HepG2 (cell line): ENCODE results near the gene OGFOD3. TPM values are rescaled to one million over a fixed set of nuclear protein-coding genes. Genes with fewer than 3 reads are reported as not detected.
A peak's percentile ranks its signal among the peaks of the same experiment; 100 is the strongest.

Experiments used
- ATAC-seq: fragments of 200-7000 bp; cut with Tn5 transposase; 3 replicates; pipeline ENCODE4 v1.9.1; 2020; ENCODE audit warnings: mild to moderate bottlenecking, moderate library complexity
- BruUV-seq: library from RNA; stranded (reverse); fragments of 400-500 nt; replicated peaks from 2 replicates; lab custom pipeline; 2021; lab: Mats Ljungman, UMichigan
- CTCF ChIA-PET: fragments of 300-600 bp; formaldehyde crosslinking; extraction: SDS; loops from one replicate; lab custom pipeline; 2021; ENCODE audit warnings: low total read pairs, inconsistent platforms, low intra/inter-chr PET ratio; lab: Yijun Ruan, JAX
- POLR2A ChIA-PET: fragments of 350-600 bp; sonication (Branson Sonifier 250); formaldehyde crosslinking; loops from one replicate; lab custom pipeline; 2020; ENCODE audit warnings: antibody characterized with exemption, inconsistent platforms; lab: Yijun Ruan, JAX
- DNase-seq: peaks from one replicate; pipeline ENCODE4 v3.0.0-alpha.2; 2015; ENCODE audit warnings: low spot score
- FAIRE-seq: peaks from 3 replicates; lab custom pipeline; 2011; peaks lifted over from hg19 to GRCh38; lab: Jason Lieb, UNC
- H2AFZ ChIP-seq: one replicate; pipeline ENCODE4 v1.6.1; 2011; ENCODE audit warnings: low read length, inconsistent platforms
- H3K27ac ChIP-seq: fragments of 300-600 bp; 3 replicates; pipeline ENCODE4 v1.8.0; 2011; ENCODE audit warnings: mixed run types, mild to moderate bottlenecking, mixed read lengths, low read length, inconsistent platforms; ENCODE audit not compliant: insufficient read depth; ENCODE audit errors: extremely low read length
- H3K27me3 ChIP-seq, 2 experiments: fragments of 200-600 bp in 1 of 2; 2 replicates in 1 of 2; 3 replicates in 1 of 2; pipeline versions ENCODE4 v1.6.0 to v1.8.0; 2011; ENCODE audit warnings: low read length in 2 of 2, mild to moderate bottlenecking in 2 of 2, moderate library complexity in 2 of 2, inconsistent platforms in 1 of 2; ENCODE audit not compliant: insufficient read depth in 2 of 2, control insufficient read depth in 1 of 2
- H3K36me3 ChIP-seq, 2 experiments: fragments of 200-600 bp in 1 of 2; replicated peaks in 1 of 2; 2 replicates in 1 of 2; 3 replicates in 1 of 2; pipeline versions ENCODE4 v1.5.1 to v1.8.0; 2011; ENCODE audit warnings: low read length in 2 of 2, inconsistent platforms in 1 of 2; ENCODE audit not compliant: insufficient read depth in 2 of 2, control insufficient read depth in 1 of 2
- H3K4me1 ChIP-seq: 2 replicates; pipeline ENCODE4 v1.5.1; 2012; ENCODE audit warnings: low read length, inconsistent platforms; ENCODE audit not compliant: insufficient read depth
- H3K4me2 ChIP-seq: 2 replicates; pipeline ENCODE4 v1.6.0; 2011; ENCODE audit warnings: low read depth, low read length, inconsistent platforms
- H3K4me3 ChIP-seq, 3 experiments: fragments of 200-600 bp in 1 of 3; sonication (generic), shearing (Covaris generic) in 1 of 3; replicated peaks in 1 of 3; 2 replicates each; pipeline ENCODE4 v1.5.1; 2011 to 2016; ENCODE audit warnings: low read length in 3 of 3, inconsistent platforms in 2 of 3, low read depth in 2 of 3, mild to moderate bottlenecking in 2 of 3, control low read depth in 1 of 3, mixed read lengths in 1 of 3; ENCODE audit not compliant: insufficient read depth in 1 of 3
- H3K79me2 ChIP-seq: one replicate; pipeline ENCODE4 v1.6.1; 2011; ENCODE audit warnings: low read length, inconsistent platforms; ENCODE audit not compliant: insufficient read depth
- H3K9ac ChIP-seq: 2 replicates; pipeline ENCODE4 v1.6.0; 2011; ENCODE audit warnings: mild to moderate bottlenecking, low read depth, low read length, inconsistent platforms; ENCODE audit not compliant: insufficient read depth
- H3K9me3 ChIP-seq: 2 replicates; pipeline ENCODE4 v1.5.1; 2012; ENCODE audit warnings: mild to moderate bottlenecking, low read length
- H4K20me1 ChIP-seq: 2 replicates; pipeline ENCODE4 v1.6.0; 2011; ENCODE audit warnings: inconsistent platforms, mild to moderate bottlenecking, low read length, moderate library complexity; ENCODE audit not compliant: insufficient read depth
- AGO2 ChIP-seq: fragments of 200-400 bp; formaldehyde crosslinking; optimal IDR thresholded peaks from 2 replicates; pipeline ENCODE3; 2017; ENCODE audit warnings: mild to moderate bottlenecking, low read depth, low read length, moderate library complexity
- BORCS8-MEF2B ChIP-seq: sonication (generic); formaldehyde crosslinking; IDR thresholded peaks from 2 replicates; pipeline ENCODE4 v1.8.0; 2022; ENCODE audit warnings: mild to moderate bottlenecking, missing genetic modification reagents
- GFI1 ChIP-seq: sonication (generic); formaldehyde crosslinking; IDR thresholded peaks from 2 replicates; pipeline ENCODE4 v1.5.0; 2020; ENCODE audit warnings: missing genetic modification reagents, mild to moderate bottlenecking, borderline replicate concordance
- JUN ChIP-seq: sonication (generic); formaldehyde crosslinking; IDR thresholded peaks from 2 replicates; pipeline ENCODE4 v1.4.0; 2020; ENCODE audit warnings: mild to moderate bottlenecking, missing genetic modification reagents
- NFATC3 ChIP-seq: sonication (generic); formaldehyde crosslinking; IDR thresholded peaks from 2 replicates; pipeline ENCODE4 v1.5.1; 2020; ENCODE audit warnings: mild to moderate bottlenecking, missing genetic modification reagents
- ZNF12 ChIP-seq: sonication (generic); formaldehyde crosslinking; IDR thresholded peaks from 2 replicates; pipeline ENCODE4 v1.5.0; 2020; ENCODE audit warnings: missing genetic modification reagents
- WGBS: methylation state at CpG from one replicate; pipeline ENCODE4 v1.1.6; 2017; ENCODE audit warnings: low lambda C conversion rate; 5-methylcytosine and 5-hydroxymethylcytosine counted together
- in situ Hi-C: cut with HindIII; loops from 2 replicates; pipeline ENCODE4 v1.10.0; 2017; ENCODE audit warnings: low pct_unique_long_range_greater_than_20kb; ENCODE audit not compliant: extremely low pct_ligation_motif_present
- intact Hi-C: fragments of 100-400 bp; cut with micrococcal nuclease; formaldehyde crosslinking; loops from one replicate; pipeline ENCODE4 v1.10.0; 2022; ENCODE audit not compliant: unreplicated experiment
- polyA plus RNA-seq, 8 experiments: library from polyadenylated mRNA; depleted of rRNA in 3 of 8; stranded (reverse) in 7 of 8; unstranded in 1 of 8; fragments of >200 nt; fragmentation: Illumina TruSeq in 4 of 8; extraction: Trizol in 4 of 8; gene quantifications; 2 replicates each; pipeline versions ENCODE4 v1.2.1 to v1.2.3, GENCODE V29; 2011 to 2016; ENCODE audit warnings: low read depth in 4 of 8, missing spikeins in 1 of 8, mixed read lengths in 1 of 8; ENCODE audit not compliant: insufficient read depth in 1 of 8
- total RNA-seq, 5 experiments: library from RNA; depleted of rRNA; stranded (reverse); fragments of >200 nt; fragmentation: Illumina TruSeq; extraction: Trizol; gene quantifications; 2 replicates each; pipeline ENCODE4 v1.2.3, GENCODE V29; 2016; ENCODE audit warnings: low read depth in 1 of 5
- TF ChIP-seq, protein P1 (sequence below): sonication (generic); formaldehyde crosslinking; IDR thresholded peaks from 2 replicates; pipeline ENCODE4 v1.5.1; 2020; ENCODE audit warnings: mild to moderate bottlenecking, missing genetic modification reagents, moderate library complexity
- TF ChIP-seq, protein P2 (sequence below): IDR thresholded peaks from 2 replicates; pipeline ENCODE4 v1.6.1; 2012; ENCODE audit warnings: low read depth, low read length, improper control_type of control experiment
- TF ChIP-seq, protein P3 (sequence below): sonication (generic); formaldehyde crosslinking; IDR thresholded peaks from 2 replicates; pipeline ENCODE4 v1.8.0; 2022; ENCODE audit warnings: missing genetic modification reagents, mild to moderate bottlenecking, moderate library complexity, borderline replicate concordance
- TF ChIP-seq, protein P4 (sequence below): sonication (generic); formaldehyde crosslinking; IDR thresholded peaks from 2 replicates; pipeline ENCODE4 v1.5.1; 2020; ENCODE audit warnings: missing genetic modification reagents, mild to moderate bottlenecking, borderline replicate concordance
- TF ChIP-seq, protein P5 (sequence below): IDR thresholded peaks from 2 replicates; pipeline ENCODE4 v1.6.1; 2016

The OGFOD3 gene
- total and polyA plus RNA-seq, 2 of the 13 experiments (the other 11 are each of a cell fraction or from before 2014, with no cell fraction given), result 40.0 to 42.1 TPM

DNA sequence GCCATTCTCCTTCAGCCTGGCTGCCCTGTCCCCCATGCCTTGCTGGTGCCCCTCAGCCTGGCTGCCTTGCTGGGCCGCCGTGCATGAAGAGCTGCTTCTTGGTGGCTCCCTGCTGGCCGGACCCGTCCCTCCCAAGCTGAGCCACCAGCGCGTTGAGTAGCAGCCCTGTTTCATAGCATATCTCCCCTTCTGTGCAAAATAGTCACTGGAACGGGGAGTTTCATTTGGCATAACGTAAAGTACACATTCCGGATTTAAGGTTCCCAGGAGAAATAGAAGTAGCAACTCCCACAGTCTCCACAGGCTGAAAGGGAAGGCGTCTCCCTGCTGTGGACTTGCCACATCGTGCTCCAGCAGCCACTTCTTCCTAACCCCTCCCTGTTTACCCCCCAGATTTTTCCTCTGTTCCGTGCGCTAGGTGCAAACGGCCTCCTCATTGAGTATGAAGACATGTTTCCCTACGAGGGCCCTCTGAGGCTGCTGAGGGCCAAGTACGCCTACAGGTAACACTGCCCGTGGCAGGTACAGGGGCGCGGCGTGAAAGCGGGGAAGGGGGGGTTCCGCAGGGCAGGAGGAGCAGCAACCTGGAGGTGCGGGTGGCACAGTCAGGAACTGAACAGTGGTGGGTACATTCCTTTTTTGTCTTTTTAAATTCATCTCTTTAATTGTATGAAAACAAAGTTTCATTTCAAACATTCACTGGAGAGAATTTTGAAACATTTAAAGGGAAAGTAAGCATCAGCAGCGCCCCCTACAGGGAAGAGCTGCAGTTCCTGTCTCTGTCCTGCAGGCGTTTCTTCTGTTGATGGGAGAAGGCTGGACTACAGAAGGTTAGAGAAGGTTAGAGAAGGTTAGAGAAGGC, 5.8 kb upstream of the OGFOD3 start:
- in situ Hi-C loops (no loop called here), intact Hi-C loops (loop anchor here (2.0 kb wide), 1 partner anchor 71 kb away; no protein-coding TSS in a partner anchor)
- no peaks in the 10 kb centered on the region for H3K27me3 ChIP-seq
- TF ChIP-seq ZNF12, result no peak
- TF ChIP-seq, protein P1, sequence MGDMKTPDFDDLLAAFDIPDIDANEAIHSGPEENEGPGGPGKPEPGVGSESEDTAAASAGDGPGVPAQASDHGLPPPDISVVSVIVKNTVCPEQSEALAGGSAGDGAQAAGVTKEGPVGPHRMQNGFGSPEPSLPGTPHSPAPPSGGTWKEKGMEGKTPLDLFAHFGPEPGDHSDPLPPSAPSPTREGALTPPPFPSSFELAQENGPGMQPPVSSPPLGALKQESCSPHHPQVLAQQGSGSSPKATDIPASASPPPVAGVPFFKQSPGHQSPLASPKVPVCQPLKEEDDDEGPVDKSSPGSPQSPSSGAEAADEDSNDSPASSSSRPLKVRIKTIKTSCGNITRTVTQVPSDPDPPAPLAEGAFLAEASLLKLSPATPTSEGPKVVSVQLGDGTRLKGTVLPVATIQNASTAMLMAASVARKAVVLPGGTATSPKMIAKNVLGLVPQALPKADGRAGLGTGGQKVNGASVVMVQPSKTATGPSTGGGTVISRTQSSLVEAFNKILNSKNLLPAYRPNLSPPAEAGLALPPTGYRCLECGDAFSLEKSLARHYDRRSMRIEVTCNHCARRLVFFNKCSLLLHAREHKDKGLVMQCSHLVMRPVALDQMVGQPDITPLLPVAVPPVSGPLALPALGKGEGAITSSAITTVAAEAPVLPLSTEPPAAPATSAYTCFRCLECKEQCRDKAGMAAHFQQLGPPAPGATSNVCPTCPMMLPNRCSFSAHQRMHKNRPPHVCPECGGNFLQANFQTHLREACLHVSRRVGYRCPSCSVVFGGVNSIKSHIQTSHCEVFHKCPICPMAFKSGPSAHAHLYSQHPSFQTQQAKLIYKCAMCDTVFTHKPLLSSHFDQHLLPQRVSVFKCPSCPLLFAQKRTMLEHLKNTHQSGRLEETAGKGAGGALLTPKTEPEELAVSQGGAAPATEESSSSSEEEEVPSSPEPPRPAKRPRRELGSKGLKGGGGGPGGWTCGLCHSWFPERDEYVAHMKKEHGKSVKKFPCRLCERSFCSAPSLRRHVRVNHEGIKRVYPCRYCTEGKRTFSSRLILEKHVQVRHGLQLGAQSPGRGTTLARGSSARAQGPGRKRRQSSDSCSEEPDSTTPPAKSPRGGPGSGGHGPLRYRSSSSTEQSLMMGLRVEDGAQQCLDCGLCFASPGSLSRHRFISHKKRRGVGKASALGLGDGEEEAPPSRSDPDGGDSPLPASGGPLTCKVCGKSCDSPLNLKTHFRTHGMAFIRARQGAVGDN (CRISPR knock-in tag), result peak; percentile 38
- peak; percentile 38; the same call in 1 of the 2 replicates for TF ChIP-seq BORCS8-MEF2B (CRISPR knock-in tag)
- TF ChIP-seq, protein P2, sequence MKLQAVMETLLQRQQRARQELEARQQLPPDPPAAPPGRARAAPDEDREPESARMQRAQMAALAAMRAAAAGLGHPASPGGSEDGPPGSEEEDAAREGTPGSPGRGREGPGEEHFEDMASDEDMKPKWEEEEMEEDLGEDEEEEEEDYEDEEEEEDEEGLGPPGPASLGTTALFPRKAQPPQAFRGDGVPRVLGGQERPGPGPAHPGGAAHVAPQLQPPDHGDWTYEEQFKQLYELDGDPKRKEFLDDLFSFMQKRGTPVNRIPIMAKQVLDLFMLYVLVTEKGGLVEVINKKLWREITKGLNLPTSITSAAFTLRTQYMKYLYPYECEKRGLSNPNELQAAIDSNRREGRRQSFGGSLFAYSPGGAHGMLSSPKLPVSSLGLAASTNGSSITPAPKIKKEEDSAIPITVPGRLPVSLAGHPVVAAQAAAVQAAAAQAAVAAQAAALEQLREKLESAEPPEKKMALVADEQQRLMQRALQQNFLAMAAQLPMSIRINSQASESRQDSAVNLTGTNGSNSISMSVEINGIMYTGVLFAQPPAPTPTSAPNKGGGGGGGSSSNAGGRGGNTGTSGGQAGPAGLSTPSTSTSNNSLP, result no peak
- TF ChIP-seq, protein P3, sequence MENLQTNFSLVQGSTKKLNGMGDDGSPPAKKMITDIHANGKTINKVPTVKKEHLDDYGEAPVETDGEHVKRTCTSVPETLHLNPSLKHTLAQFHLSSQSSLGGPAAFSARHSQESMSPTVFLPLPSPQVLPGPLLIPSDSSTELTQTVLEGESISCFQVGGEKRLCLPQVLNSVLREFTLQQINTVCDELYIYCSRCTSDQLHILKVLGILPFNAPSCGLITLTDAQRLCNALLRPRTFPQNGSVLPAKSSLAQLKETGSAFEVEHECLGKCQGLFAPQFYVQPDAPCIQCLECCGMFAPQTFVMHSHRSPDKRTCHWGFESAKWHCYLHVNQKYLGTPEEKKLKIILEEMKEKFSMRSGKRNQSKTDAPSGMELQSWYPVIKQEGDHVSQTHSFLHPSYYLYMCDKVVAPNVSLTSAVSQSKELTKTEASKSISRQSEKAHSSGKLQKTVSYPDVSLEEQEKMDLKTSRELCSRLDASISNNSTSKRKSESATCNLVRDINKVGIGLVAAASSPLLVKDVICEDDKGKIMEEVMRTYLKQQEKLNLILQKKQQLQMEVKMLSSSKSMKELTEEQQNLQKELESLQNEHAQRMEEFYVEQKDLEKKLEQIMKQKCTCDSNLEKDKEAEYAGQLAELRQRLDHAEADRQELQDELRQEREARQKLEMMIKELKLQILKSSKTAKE (CRISPR knock-in tag), result peak; percentile 26; the same call in 1 of the 2 replicates
- TF ChIP-seq, protein P4, sequence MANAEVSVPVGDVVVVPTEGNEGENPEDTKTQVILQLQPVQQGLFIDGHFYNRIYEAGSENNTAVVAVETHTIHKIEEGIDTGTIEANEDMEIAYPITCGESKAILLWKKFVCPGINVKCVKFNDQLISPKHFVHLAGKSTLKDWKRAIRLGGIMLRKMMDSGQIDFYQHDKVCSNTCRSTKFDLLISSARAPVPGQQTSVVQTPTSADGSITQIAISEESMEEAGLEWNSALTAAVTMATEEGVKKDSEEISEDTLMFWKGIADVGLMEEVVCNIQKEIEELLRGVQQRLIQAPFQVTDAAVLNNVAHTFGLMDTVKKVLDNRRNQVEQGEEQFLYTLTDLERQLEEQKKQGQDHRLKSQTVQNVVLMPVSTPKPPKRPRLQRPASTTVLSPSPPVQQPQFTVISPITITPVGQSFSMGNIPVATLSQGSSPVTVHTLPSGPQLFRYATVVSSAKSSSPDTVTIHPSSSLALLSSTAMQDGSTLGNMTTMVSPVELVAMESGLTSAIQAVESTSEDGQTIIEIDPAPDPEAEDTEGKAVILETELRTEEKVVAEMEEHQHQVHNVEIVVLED (CRISPR knock-in tag), result 0 out of 2 replicates have a peak, but pooled peaks have one; percentile 12
- TF ChIP-seq, protein P5, sequence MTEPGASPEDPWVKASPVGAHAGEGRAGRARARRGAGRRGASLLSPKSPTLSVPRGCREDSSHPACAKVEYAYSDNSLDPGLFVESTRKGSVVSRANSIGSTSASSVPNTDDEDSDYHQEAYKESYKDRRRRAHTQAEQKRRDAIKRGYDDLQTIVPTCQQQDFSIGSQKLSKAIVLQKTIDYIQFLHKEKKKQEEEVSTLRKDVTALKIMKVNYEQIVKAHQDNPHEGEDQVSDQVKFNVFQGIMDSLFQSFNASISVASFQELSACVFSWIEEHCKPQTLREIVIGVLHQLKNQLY (CRISPR knock-in tag), result no peak
- no peak for TF ChIP-seq JUN (CRISPR knock-in tag)
- peak; percentile 19; the same call in 1 of the 2 replicates for TF ChIP-seq GFI1 (CRISPR knock-in tag)
- peak; percentile 70 for TF ChIP-seq AGO2
- peak; percentile 48; the same call in 1 of the 2 replicates for TF ChIP-seq NFATC3 (CRISPR knock-in tag)

More for the DNA sequence above, 5.8 kb upstream of the OGFOD3 start:
- H3K9ac ChIP-seq, result no peak overlapping the region
- H3K27ac ChIP-seq, result no peak overlapping the region
- CTCF ChIA-PET, result interaction anchor here (0.6 to 2.3 kb wide), 2 partner anchors 67 to 72 kb away, joined by 3 to 17 read pairs; no protein-coding TSS in a partner anchor
- peak; percentile 78 for ATAC-seq
- peaks cover 2% of the 10 kb centered on the region for H3K79me2 ChIP-seq
- POLR2A ChIA-PET, result no interaction called here
- H4K20me1 ChIP-seq, result no peaks in the 10 kb centered on the region; the same call in 1 of the 2 replicates
- no TSS peak for BruUV-seq
- peak; percentile 60 for FAIRE-seq
- H3K4me2 ChIP-seq, result no peak overlapping the region
- peaks cover 9% of the 10 kb centered on the region for H3K9me3 ChIP-seq
- no peak overlapping the region for H3K4me3 ChIP-seq
- H3K4me1 ChIP-seq, result peaks cover 11% of the 10 kb centered on the region
- DNase-seq, result peak; percentile 72
- H2AFZ ChIP-seq, result no peak overlapping the region
- 86% methylated on average over 25 of the region's 25 CpGs for WGBS
- H3K36me3 ChIP-seq, result peaks cover 2 to 19% of the 10 kb centered on the region in 2 experiments; a peak in 3 of 5 replicates
